Gastroesophageal sphincter (tissue), 4 donors: ENCODE measurements around the gene CD93. TPM values are rescaled to one million over a fixed set of nuclear protein-coding genes. Genes with fewer than 3 reads are reported as not detected.

Source experiments
- ATAC-seq: fragments of 150-250 bp; one replicate; pipeline ENCODE4 v1.9.1; 2016; ENCODE audit warnings: mild to moderate bottlenecking, moderate library complexity
- H3K27ac ChIP-seq, 4 donors: fragments of 200-600 bp; sonication (generic) in 3 of 4; 1 replicate in 3 of 4; 2 replicates in 1 of 4; pipeline ENCODE4 v1.5.1; 2016 to 2019
- H3K27me3 ChIP-seq: fragments of 200-600 bp; sonication (generic); one replicate; pipeline ENCODE4 v1.5.1; 2019
- H3K36me3 ChIP-seq, 2 donors: fragments of 200-600 bp; sonication (generic); one replicate each; pipeline ENCODE4 v1.5.1; 2019; ENCODE audit warnings: control low read depth in 1 of 2
- H3K4me1 ChIP-seq, 3 donors: fragments of 200-600 bp; sonication (generic); 1 replicate in 2 of 3; 2 replicates in 1 of 3; pipeline ENCODE4 v1.5.1; 2016 to 2019; ENCODE audit warnings: control low read depth in 2 of 3
- H3K4me3 ChIP-seq, 2 donors: fragments of 200-600 bp; sonication (generic); one replicate each; pipeline ENCODE4 v1.5.1; 2019; ENCODE audit warnings: mild to moderate bottlenecking in 1 of 2, moderate library complexity in 1 of 2
- H3K9me3 ChIP-seq, 3 donors: fragments of 200-600 bp; sonication (generic); one replicate each; pipeline ENCODE4 v1.5.1; 2017 to 2019; ENCODE audit warnings: control low read depth in 2 of 3
- CTCF ChIP-seq, 4 experiments: fragments of 200-600 bp in 2 of 4; fragments of 450-650 bp in 2 of 4; sonication (generic) in 1 of 4; IDR thresholded peaks; one replicate each; pipeline ENCODE4 v1.5.1; 2017 to 2019; ENCODE audit warnings: antibody characterized with exemption in 4 of 4, mild to moderate bottlenecking in 2 of 4, moderate library complexity in 2 of 4
- EP300 ChIP-seq: sonication (generic); formaldehyde crosslinking; IDR thresholded peaks from one replicate; pipeline ENCODE4 v1.6.1; 2017; ENCODE audit warnings: antibody characterized with exemption, mild to moderate bottlenecking
- POLR2A ChIP-seq, 2 donors: fragments of 450-650 bp; IDR thresholded peaks; one replicate each; pipeline ENCODE4 v1.6.1; 2017; ENCODE audit warnings: antibody characterized with exemption in 2 of 2, mild to moderate bottlenecking in 2 of 2, moderate library complexity in 1 of 2
- POLR2AphosphoS5 ChIP-seq: sonication (generic); formaldehyde crosslinking; IDR thresholded peaks from one replicate; pipeline ENCODE4 v1.6.1; 2017; ENCODE audit warnings: antibody characterized with exemption
- WGBS, 2 donors: methylation state at CpG; one replicate each; pipeline ENCODE4 v1.1.5; 2018; ENCODE audit warnings: low coverage in 1 of 2; 5-methylcytosine and 5-hydroxymethylcytosine counted together
- total RNA-seq, 4 donors: library from RNA; depleted of rRNA; stranded (reverse); fragments of >200 nt; gene quantifications; one replicate each; pipeline ENCODE4 v1.1.0, GENCODE V29; 2016

The CD93 gene
- total RNA-seq, 4 donors from 2014 or later = 20.4 to 75.4 (median 47.2) TPM

GRCh38 chr20:23052904-23053303, 33.2 kb downstream of the CD93 start:
- WGBS, 2 donors = 80 to 90% methylated on average over 2 to 3 of the region's 5 CpGs
- no peak overlapping the region for H3K27ac ChIP-seq
- no peak for TF ChIP-seq CTCF (IDR thresholded peaks at IDR 0.05)
- TF ChIP-seq POLR2AphosphoS5 = no peak
- no peak for TF ChIP-seq EP300
- no peak for TF ChIP-seq POLR2A (IDR thresholded peaks at IDR 0.05)

GRCh38 chr20:23050847-23051627, 35.1 kb downstream of the CD93 start:
- Histone ChIP-seq H3K27ac (peak overlapping the region; percentile 7 to 85 (median 82)), H3K27me3 (peaks cover 65% of the 10 kb centered on the region), H3K36me3 (no peaks in the 10 kb centered on the region), H3K4me1 (peaks cover 0 to 54% (median 11%) of the 10 kb centered on the region in 3 donors), H3K4me3 (peak overlapping the region; percentile 35 to 58), H3K9me3 (no peaks in the 10 kb centered on the region)
- 4 to 40% methylated on average over 1 to 4 of the region's 46 CpGs for WGBS, 2 donors
- TF ChIP-seq POLR2AphosphoS5 (no peak), EP300 (no peak), CTCF (IDR thresholded peaks at IDR 0.05) (peak in 3 of 4 experiments; percentile 46 to 67 (median 54)), POLR2A (IDR thresholded peaks at IDR 0.05) (peak; percentile 10 to 22)
- peak; percentile 21 for ATAC-seq

More at GRCh38 chr20:23052904-23053303, 33.2 kb downstream of the CD93 start:
- Histone ChIP-seq H3K36me3 (no peaks in the 10 kb centered on the region), H3K4me1 (peaks cover 0 to 38% (median 6%) of the 10 kb centered on the region in 3 donors), H3K4me3 (no peak overlapping the region), H3K27me3 (peaks cover 46% of the 10 kb centered on the region), H3K9me3 (no peaks in the 10 kb centered on the region)
- no peak for ATAC-seq

- 0% methylated on average over 9 of the region's 48 CpGs; no CpG with 5 or more reads in 1 of the 2 donors for WGBS, 2 donors
- peak overlapping the region; percentile 35 to 58 for H3K4me3 ChIP-seq
- H3K4me1 ChIP-seq = peaks cover 0 to 54% (median 11%) of the 10 kb centered on the region in 3 donors
- TF ChIP-seq POLR2AphosphoS5 (peak; percentile 6), POLR2A (IDR thresholded peaks at IDR 0.05) (no peak)
- H3K27ac ChIP-seq = peak overlapping the region; percentile 4 to 85 (median 82)
- H3K27me3 ChIP-seq = peaks cover 72% of the 10 kb centered on the region
- no peaks in the 10 kb centered on the region for H3K9me3 ChIP-seq
- ATAC-seq = peak; percentile 58
- no peaks in the 10 kb centered on the region for H3K36me3 ChIP-seq
Observed at GRCh38 chr20:23050076-23050838, 35.9 kb downstream of the CD93 start.

GRCh38 chr20:23049201-23050075, 36.7 kb downstream of the CD93 start, which contains the start of gene THBD:
Gene THBD, minus strand, starts transcription at chr20:23049672. Its CDS starts 168 bp downstream, at chr20:23049504.
- peak; percentile 79 for ATAC-seq
- TF ChIP-seq POLR2A (IDR thresholded peaks at IDR 0.05) (peak; percentile 86 to 90), CTCF (IDR thresholded peaks at IDR 0.05) (no peak), POLR2AphosphoS5 (peak; percentile 88), EP300 (no peak)
- H3K4me3 ChIP-seq = peak within 1 kb of the TSS; percentile 35 to 58
- H3K36me3 ChIP-seq = no peaks in the 10 kb centered on the region
- 0% methylated on average over 2 of the region's 79 CpGs; no CpG with 5 or more reads in 1 of the 2 donors for WGBS, 2 donors
- H3K27me3 ChIP-seq = peaks cover 80% of the 10 kb centered on the region
- H3K4me1 ChIP-seq = peaks cover 0 to 54% (median 11%) of the 10 kb centered on the region in 3 donors
- H3K9me3 ChIP-seq = no peaks in the 10 kb centered on the region
- peak within 1 kb of the TSS; percentile 4 to 85 (median 82) for H3K27ac ChIP-seq
